SHP77 (cell line): Measurements from ENCODE around the gene C3orf20.

Experiments used
- DNase-seq, 2 experiments: peaks; one replicate each; lab custom pipeline; 2025; lab: John Stamatoyannopoulos, UW

Gene C3orf20

DNA sequence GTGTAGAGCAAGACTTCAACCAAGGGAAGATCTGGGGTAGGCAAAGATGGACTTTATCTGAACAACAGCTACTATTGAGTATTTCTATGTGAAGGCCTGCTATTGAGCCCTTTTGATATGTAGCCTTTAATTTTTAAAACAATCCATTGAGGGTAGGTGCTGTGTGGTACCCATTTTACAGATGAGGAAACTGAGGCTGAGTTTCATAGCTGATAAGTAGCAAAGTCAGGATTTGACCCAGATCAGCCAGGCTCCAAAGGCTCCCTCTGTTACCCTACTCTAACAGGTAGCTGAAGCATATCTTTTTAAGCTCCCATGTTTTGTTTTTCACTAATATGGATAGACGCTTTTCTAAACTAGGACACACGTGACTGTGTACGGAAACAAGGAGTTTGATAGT, 141.4 kb downstream of the C3orf20 start:
- no peak for DNase-seq

DNA sequence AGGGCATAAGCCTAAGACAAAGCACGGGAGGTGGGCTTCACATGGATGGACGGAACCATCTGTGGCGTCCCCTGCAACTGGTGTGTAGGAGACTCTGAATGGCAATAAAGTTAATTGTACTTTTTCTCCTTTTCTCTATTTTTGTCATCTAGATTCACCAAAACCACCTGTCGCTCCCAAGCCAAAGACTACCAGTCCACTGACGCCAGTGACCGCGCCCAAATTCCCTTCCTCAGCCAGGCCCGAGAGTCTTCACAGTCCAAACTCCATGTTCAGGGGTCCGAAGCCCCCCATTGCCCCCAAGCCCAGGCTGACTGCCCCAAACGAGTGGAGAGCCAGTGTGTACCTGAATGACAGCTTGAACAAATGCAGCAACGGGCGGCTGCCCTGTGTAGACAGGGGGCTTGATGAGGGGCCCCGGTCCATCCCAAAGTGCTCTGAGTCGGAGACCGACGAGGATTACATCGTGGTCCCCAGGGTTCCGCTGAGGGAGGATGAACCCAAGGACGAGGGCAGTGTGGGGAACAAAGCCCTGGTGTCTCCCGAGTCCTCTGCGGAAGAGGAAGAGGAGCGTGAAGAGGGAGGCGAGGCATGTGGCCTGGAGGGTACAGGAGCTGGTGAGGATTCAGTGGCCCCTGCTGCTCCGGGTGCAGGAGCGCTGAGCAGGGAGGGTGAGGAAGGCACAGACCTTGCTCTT, 144.0 kb downstream of the C3orf20 start, which contains the start of gene FGD5:
TSS of gene FGD5 (plus strand) at position 159 of the 697 bp plus-strand sequence. CDS start at position 269, 110 bp downstream.
- DNase-seq: no peak

DNA sequence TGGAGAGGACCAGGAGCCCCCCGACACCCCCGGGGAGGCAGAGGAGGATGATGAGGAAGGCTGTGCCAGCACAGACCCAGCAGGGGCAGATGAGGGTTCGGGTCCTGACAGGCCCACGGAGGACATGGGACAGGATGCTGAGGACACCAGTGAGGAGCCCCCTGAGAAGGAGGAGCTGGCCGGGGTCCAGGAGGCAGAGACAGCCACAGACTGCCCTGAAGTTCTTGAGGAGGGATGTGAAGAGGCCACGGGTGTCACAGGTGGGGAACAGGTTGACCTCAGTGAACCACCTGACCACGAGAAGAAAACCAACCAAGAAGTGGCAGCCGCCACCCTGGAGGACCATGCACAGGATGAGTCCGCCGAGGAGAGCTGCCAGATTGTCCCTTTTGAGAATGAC, 144.7 kb downstream of the C3orf20 start:
- no peak for DNase-seq

DNA sequence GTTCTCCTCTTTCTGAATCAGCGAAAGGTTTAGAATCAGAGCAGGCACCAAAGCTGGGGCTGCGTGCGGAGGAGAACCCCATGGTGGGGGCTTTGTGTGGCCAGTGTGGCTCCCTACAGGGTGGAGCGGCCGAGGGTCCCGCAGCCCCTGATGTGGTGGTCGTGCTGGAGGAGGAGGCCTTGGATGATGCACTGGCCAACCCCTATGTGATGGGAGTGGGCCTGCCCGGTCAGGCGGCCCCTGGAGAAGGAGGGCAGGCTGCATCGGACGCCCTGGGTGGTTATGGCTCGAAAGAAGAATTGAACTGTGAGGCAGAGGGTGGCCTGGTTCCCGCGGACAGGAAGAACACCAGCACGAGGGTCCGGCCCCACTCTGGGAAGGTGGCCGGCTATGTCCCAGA, 145.2 kb downstream of the C3orf20 start:
- DNase-seq: no peak

DNA sequence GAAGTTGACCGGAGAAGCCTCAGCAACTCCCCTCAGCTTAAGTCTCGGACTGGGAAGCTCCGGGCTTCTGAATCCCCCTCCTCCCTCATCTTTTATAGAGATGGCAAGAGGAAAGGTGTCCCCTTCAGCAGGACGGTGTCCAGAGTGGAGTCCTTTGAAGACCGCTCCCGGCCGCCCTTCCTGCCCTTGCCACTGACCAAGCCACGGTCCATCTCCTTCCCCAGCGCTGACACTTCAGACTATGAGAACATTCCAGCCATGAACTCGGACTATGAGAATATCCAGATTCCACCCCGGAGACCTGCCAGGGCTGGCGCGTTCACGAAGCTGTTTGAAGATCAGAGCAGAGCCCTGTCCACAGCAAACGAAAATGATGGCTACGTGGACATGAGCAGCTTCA, 146.2 kb downstream of the C3orf20 start:
- DNase-seq: no peak

DNA sequence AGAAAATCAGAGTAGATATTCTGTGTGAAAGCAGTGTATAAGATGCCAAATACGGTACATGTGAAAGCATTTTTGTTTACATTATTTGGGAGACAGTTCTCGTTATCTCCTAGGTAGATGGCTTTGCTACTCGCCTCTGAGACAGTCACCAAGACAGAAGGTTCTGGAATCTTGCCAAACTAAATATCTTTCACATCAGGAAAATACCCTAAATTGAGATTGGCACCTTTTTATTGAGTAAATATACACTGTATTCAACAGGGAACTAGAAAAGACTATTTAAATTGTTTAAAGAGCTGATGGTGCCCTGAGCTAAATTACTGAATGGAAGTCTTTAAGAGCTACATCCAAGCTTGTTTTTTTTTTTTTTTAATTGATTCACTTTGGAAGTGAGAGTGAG, 147.2 kb downstream of the C3orf20 start:
- no peak for DNase-seq
